Activated CD4-positive, alpha-beta memory T cell treated with anti-CD3 and anti-CD28 coated beads, Interleukin-2, amount 10 ng/mL, durations not matched to agents 7 days and 5 days (primary cell): ENCODE measurements around the gene HOOK2. TPM values are rescaled to one million over a fixed set of nuclear protein-coding genes. Genes with fewer than 3 reads are reported as not detected.
A peak's percentile ranks its signal among the peaks of the same experiment; 100 is the strongest.
"Not testable (repeated sequence)": the region's sequence is repeated elsewhere in the genome, so short reads cannot be mapped to it uniquely, and the experiment has no call there.

Experiments
- CTCF ChIA-PET: fragments of 350-600 bp; sonication (Branson Sonifier 250); formaldehyde crosslinking; loops from one replicate; lab custom pipeline; 2021; ENCODE audit warnings: antibody characterized with exemption, inconsistent platforms; lab: Charles Lee
- POLR2A ChIA-PET: fragments of 350-600 bp; sonication (Branson Sonifier 250); formaldehyde crosslinking; loops from one replicate; lab custom pipeline; 2021; ENCODE audit warnings: antibody characterized with exemption; lab: Charles Lee
- DNase-seq: peaks from one replicate; pipeline ENCODE4 v3.0.0-alpha.2; 2020
- H3K27ac Mint-ChIP-seq: one replicate; pipeline ENCODE4 v1.8.0; 2021; ENCODE audit warnings: mild to moderate bottlenecking, mixed read lengths
- H3K27me3 Mint-ChIP-seq: one replicate; pipeline ENCODE4 v1.8.0; 2021; ENCODE audit warnings: mixed read lengths
- H3K36me3 Mint-ChIP-seq: one replicate; pipeline ENCODE4 v1.8.0; 2021; ENCODE audit warnings: low read depth, mixed read lengths
- H3K4me1 Mint-ChIP-seq: one replicate; pipeline ENCODE4 v1.8.0; 2021; ENCODE audit warnings: mixed read lengths
- H3K4me3 Mint-ChIP-seq: one replicate; pipeline ENCODE4 v1.8.0; 2021; ENCODE audit warnings: mild to moderate bottlenecking, mixed read lengths
- H3K9me3 Mint-ChIP-seq: one replicate; pipeline ENCODE4 v1.8.0; 2021; ENCODE audit warnings: mixed read lengths
- total RNA-seq, 2 experiments: library from RNA; stranded (reverse); gene quantifications; one replicate each; pipeline ENCODE4 v1.2.3, GENCODE V29; 2021

HOOK2 gene
- total RNA-seq, 2 experiments from 2014 or later, result 17.0 to 17.8 TPM

DNA sequence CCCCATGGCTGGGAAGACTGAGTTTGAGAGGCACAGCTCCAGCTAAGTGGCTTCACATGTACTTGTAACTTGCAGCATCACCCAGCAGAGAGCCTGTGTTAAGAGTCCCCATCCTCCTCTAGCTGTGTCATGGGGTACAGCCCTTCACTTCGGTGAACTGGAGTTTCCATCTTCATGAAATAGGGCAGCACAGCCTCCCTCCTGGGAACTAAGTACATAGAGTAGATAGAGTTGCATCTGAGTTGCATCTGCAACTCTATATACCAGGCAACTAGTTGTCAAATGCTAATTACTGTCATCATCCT, 25.1 kb upstream of the HOOK2 start:
- DNase-seq, result no peak
- no peaks in the 10 kb centered on the region for H3K9me3 Mint-ChIP-seq
- H3K27ac Mint-ChIP-seq, result peak overlapping the region; percentile 50
- ChIA-PET CTCF (interaction anchor here (1.4 to 13.9 kb wide), 4 partner anchors 23 to 48 kb away, joined by 5 to 419 read pairs (median 94); no protein-coding TSS in a partner anchor), POLR2A (interaction anchor here (0.7 to 14.7 kb wide), 7 partner anchors 8 to 137 kb away, joined by 3 to 574 read pairs (median 9); partner anchors contain the start of genes CALR, HOOK2, JUNB and TRIR)
- H3K4me3 Mint-ChIP-seq, result peak overlapping the region; percentile 87
- peaks cover 25% of the 10 kb centered on the region for H3K36me3 Mint-ChIP-seq
- peaks cover 40% of the 10 kb centered on the region for H3K4me1 Mint-ChIP-seq
- no peaks in the 10 kb centered on the region for H3K27me3 Mint-ChIP-seq

DNA sequence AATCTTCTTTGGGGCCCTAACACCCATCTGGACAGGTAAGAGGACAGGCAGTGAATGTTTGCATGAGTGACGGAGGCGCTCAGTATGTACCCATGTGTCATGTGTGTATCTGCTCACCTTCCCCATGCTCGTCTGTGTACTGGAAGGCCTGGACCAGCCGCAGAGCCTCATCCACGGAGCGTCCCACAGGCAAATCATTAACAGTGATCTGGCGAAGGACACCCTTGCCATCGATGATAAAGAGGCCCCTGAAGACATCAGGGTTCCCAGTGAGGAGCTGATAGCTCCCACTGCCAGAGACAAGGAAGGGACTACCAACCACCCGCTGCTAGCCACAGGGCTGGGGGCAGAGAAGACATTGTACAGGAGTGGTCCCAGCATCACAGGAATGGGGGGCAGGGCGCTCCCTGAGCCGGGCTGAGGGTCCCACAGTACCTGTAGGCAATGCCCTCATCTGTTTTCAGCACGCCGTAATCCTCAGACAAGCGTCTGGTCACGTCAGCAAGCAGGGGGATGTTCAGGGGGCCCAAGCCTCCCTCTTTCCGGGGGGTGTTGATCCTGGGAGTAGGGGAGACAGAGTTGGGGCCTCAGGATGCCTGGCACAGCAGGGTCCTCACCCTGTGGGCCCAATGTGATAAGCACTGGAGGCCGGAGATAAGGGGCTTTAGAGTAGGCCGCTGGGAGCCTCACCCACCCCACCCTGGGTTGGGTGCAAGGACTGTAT, 24.6 kb upstream of the HOOK2 start:
- peaks cover 25% of the 10 kb centered on the region for H3K36me3 Mint-ChIP-seq
- CTCF ChIA-PET, result interaction anchor here (0.6 to 13.9 kb wide), 7 partner anchors 22 to 170 kb away, joined by 3 to 419 read pairs (median 5); no protein-coding TSS in a partner anchor
- peak overlapping the region; percentile 24 for H3K4me3 Mint-ChIP-seq
- DNase-seq, result no peak
- H3K9me3 Mint-ChIP-seq, result no peaks in the 10 kb centered on the region
- H3K27me3 Mint-ChIP-seq, result no peaks in the 10 kb centered on the region
- POLR2A ChIA-PET, result interaction anchor here (1.0 to 14.7 kb wide), 6 partner anchors 8 to 85 kb away, joined by 3 to 574 read pairs (median 12); partner anchors contain the start of genes HOOK2, JUNB and TRIR
- H3K27ac Mint-ChIP-seq, result no peak overlapping the region
- H3K4me1 Mint-ChIP-seq, result peaks cover 40% of the 10 kb centered on the region

DNA sequence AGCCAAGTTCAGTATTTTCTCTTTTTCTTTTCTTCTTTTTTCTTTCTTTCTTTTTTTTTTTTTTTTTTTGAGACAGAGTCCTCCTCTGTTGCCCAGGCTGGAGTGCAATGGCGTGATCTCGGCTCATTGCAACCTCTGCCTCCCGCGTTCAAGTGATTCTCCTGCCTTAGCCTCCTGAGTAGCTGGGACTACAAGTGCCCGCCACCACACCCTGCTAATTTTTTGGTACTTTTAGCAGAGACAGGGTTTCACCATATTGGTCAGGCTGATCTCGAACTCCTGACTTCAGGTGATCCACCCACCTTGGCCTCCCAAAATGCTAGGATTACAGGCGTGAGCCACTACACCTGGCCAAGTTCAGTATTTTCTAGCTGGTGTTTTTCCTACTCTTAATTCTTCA, 22.3 kb upstream of the HOOK2 start:
- ChIA-PET POLR2A (interaction anchor here (14.7 kb wide), 1 partner anchor 21 kb away, joined by 574 read pairs; the partner anchor contains the start of gene HOOK2), CTCF (interaction anchor here (0.6 to 13.9 kb wide), 8 partner anchors 9 to 101 kb away, joined by 3 to 419 read pairs (median 6); partner anchors contain the start of genes HOOK2 and RNASEH2A)
- not testable (repeated sequence) for H3K9me3 Mint-ChIP-seq, H3K4me3 Mint-ChIP-seq, DNase-seq, H3K27me3 Mint-ChIP-seq, H3K27ac Mint-ChIP-seq
- peaks cover 33% of the 10 kb centered on the region for H3K36me3 Mint-ChIP-seq
- H3K4me1 Mint-ChIP-seq, result peaks cover 49% of the 10 kb centered on the region

DNA sequence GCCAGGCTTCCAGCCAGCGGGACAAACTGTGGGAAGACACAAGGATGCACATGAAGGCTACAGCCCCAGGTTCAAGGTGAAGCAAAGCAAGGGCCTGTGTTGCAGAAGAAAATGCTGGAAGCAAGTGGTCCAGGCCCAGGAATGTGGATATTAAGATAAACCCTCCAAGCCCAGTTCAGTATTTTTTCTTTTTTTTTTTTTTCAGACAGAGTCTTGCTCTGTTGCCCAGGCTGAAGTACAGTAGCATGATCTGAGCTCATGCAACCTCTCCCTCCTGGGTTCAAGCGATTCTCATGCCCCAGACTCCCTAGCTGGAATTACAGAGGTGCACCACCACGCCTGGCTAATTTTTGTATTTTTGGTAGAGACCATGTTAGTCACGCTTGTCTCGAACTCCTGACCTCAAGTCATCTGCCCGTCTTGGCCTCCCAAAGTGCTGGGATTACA, 21.8 kb upstream of the HOOK2 start:
- DNase-seq, result no peak
- peaks cover 36% of the 10 kb centered on the region for H3K36me3 Mint-ChIP-seq
- ChIA-PET CTCF (interaction anchor here (0.6 to 13.9 kb wide), 8 partner anchors 9 to 100 kb away, joined by 3 to 419 read pairs (median 6); partner anchors contain the start of genes HOOK2 and RNASEH2A), POLR2A (interaction anchor here (1.0 to 14.7 kb wide), 2 partner anchors 16 to 21 kb away, joined by 3 to 574 read pairs; partner anchors contain the start of gene HOOK2)
- no peaks in the 10 kb centered on the region for H3K27me3 Mint-ChIP-seq
- no peaks in the 10 kb centered on the region for H3K9me3 Mint-ChIP-seq
- peaks cover 44% of the 10 kb centered on the region for H3K4me1 Mint-ChIP-seq
- no peak overlapping the region for H3K4me3 Mint-ChIP-seq
- no peak overlapping the region for H3K27ac Mint-ChIP-seq

DNA sequence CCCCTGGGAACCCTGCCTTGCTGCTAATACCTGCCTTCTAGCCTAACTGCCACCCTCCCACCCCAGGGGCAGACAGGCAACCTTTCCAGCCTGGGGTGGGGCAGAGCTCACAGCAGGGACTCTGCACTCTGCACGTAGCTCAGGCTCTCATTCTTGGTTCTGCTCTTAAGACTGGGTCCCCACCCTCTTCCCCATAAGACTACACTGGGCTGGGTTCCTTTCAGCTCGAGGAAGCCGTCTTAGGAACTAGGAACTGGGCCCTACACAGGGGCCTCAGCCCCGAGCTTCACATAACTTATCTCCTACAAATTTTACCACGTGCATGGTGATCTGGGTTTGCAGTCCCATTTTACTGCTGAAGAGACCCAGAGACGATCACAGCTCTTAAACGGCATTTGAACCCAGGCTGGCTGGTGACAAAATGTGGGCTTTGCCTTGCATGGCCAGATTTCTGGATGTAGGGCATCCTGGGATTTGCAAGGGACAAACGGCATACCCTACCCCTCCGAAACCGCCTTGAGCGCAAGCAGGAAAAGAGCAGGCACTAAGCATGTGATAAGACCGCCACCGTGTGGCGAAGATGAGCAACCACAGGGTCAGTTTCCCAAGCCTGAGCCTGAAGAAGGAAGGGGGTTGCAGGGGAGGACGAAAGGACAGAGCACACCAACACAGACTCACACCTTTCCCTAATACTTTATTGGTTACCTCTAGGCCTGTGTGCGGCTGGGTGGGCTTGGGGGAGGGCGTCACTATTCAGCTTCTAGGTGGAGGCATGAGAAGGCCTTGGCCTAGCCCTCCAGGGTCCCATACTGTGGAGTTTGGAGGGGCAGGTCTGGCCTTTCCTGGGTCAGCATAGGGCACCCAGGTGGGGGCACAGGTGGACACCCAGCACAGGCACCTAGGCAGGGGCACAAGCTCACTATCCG, 21.1 kb upstream of the HOOK2 start:
- peaks cover 41% of the 10 kb centered on the region for H3K4me1 Mint-ChIP-seq
- H3K4me3 Mint-ChIP-seq, result peak overlapping the region; percentile 64
- POLR2A ChIA-PET, result interaction anchor here (0.9 to 14.7 kb wide), 14 partner anchors 9 to 98 kb away, joined by 3 to 574 read pairs (median 4); partner anchors contain the start of genes GET3, HOOK2, RNASEH2A and TRIR
- H3K9me3 Mint-ChIP-seq, result no peaks in the 10 kb centered on the region
- CTCF ChIA-PET, result interaction anchor here (0.6 to 13.9 kb wide), 23 partner anchors 9 to 186 kb away, joined by 3 to 419 read pairs (median 5); partner anchors contain the start of genes HOOK2, RNASEH2A, TNPO2 and TRIR
- peaks cover 36% of the 10 kb centered on the region for H3K36me3 Mint-ChIP-seq
- peak; percentile 81 for DNase-seq
- no peaks in the 10 kb centered on the region for H3K27me3 Mint-ChIP-seq
- peak overlapping the region; percentile 84 for H3K27ac Mint-ChIP-seq

DNA sequence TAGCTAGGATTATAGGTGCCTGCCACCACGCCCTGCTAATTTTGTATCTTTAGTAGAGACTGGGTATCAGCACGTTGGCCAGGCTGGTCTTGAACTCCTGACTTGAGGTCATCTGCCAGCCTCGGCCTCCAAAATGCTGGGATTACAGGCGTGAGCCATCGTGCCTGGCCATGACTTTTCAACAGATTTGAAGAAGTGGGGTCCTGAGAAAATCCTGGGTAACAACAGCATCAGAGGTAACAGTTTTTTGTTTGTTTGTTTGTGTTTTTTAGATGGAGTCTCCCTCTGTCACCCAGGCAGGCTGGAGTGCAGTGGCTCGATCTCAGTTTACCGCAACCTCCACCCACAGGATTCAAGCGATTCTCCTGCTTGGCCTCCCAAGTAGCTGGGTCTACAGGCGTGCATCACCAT, 19.6 kb upstream of the HOOK2 start:
- no peaks in the 10 kb centered on the region for H3K27me3 Mint-ChIP-seq
- H3K36me3 Mint-ChIP-seq, result peaks cover 23% of the 10 kb centered on the region
- H3K4me1 Mint-ChIP-seq, result peaks cover 39% of the 10 kb centered on the region
- no peak for DNase-seq
- POLR2A ChIA-PET, result interaction anchor here (0.7 to 14.7 kb wide), 13 partner anchors 7 to 113 kb away, joined by 3 to 574 read pairs (median 7); partner anchors contain the start of genes DHPS, GET3, HOOK2 and RNASEH2A
- H3K27ac Mint-ChIP-seq, result peak overlapping the region; percentile 92
- no peaks in the 10 kb centered on the region for H3K9me3 Mint-ChIP-seq
- CTCF ChIA-PET, result interaction anchor here (0.7 to 13.9 kb wide), 9 partner anchors 13 to 184 kb away, joined by 3 to 419 read pairs (median 5); partner anchors contain the start of genes HOOK2, ZNF490 and ZNF791
- peak overlapping the region; percentile 74 for H3K4me3 Mint-ChIP-seq

DNA sequence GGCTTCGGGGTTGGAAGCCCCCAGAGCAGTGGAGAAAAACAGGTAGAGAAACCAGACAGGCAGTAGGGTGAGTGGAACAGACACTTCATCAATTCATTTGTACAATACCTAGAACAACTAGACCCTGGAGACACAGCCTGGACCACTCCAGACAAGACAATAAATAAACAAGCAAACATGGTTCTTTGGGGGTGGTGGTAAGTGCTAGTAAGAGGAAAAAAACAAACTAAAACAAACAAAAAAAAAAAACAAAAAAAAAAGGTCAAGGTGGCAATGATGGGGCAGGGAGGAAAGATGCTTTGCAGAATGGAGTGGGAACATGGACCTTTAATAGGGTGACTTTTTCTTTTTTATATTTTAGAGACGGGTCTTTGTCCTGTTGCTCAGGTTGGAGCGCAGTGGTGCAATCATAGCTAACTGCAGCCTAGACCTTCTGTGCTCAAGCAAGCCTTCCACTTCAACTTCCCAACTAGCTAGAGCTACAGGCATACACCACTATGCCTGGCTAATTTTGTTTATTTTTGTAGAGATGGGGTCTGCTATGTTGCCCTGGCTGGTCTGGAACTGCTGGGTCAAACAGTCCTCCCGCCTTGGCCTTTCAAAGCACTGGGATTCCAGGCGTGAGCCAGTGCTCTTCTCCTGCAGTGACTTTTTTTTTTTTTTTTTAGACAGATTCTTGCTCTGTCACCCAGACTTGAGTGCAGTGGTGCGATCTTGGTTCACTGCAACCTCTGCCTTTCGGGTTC, 19.0 kb upstream of the HOOK2 start:
- Mint-ChIP-seq H3K36me3 (peaks cover 18% of the 10 kb centered on the region), H3K9me3 (no peaks in the 10 kb centered on the region), H3K4me3 (peak overlapping the region; percentile 74), H3K27me3 (no peaks in the 10 kb centered on the region), H3K4me1 (peaks cover 35% of the 10 kb centered on the region), H3K27ac (peak overlapping the region; percentile 92)
- ChIA-PET POLR2A (interaction anchor here (0.7 to 14.7 kb wide), 8 partner anchors 10 to 113 kb away, joined by 3 to 574 read pairs (median 6); partner anchors contain the start of genes DHPS, GET3, HOOK2 and TRIR), CTCF (interaction anchor here (0.7 to 13.9 kb wide), 8 partner anchors 12 to 78 kb away, joined by 3 to 419 read pairs (median 21); partner anchors contain the start of gene HOOK2)
- no peak for DNase-seq

DNA sequence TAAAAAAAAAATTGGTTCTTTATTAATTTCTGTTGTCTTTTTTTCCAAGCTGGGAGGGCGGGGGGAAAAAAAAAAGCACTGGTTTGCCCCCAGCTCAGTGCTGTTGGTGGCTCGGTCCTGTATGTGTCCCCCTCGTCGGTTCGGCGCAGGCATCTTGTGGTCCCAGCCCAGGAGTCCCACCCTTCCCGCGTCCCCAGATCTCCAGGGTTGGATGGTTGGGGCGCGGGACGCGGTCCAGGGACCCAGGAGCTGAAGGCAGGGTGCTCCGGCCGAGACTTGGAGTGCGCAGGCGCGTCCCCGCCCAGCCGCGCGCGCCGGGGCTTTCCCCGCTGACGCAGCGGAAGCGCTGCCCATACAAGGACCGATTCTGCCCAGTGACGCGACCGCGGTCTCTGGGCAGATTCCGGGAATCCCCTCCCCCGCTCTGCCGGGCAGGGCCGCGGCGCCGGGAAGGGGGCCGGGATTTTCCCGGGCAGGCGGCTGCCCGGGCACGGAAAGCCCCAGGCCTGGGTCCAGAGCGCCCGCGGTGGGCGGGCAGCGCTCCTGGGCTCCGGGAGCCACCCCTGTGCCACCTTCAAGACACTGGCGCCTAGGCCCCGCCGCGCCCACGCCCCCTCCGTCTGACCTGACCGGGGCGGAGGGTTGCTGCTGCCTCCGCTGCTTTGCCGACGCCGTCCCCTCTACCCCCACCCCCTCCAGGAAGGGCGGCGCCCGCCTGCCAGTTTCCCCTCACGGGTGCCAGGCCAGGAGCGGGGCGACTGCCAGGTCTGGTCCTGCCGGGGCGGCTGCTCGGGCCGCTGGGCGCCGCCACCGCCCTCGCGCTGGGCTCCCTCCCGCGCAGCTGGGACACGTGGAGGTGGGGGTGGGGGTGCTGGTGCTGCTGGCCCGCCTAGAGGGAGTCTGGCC, 18.2 kb upstream of the HOOK2 start:
- Mint-ChIP-seq H3K4me1 (peaks cover 43% of the 10 kb centered on the region), H3K27me3 (no peaks in the 10 kb centered on the region), H3K9me3 (no peaks in the 10 kb centered on the region), H3K27ac (peak overlapping the region; percentile 98), H3K36me3 (peaks cover 20% of the 10 kb centered on the region), H3K4me3 (peak overlapping the region; percentile 93)
- CTCF ChIA-PET, result interaction anchor here (0.8 to 13.9 kb wide), 11 partner anchors 11 to 92 kb away, joined by 3 to 419 read pairs (median 10); partner anchors contain the start of genes GET3, HOOK2 and TRIR
- POLR2A ChIA-PET, result interaction anchor here (0.8 to 14.7 kb wide), 20 partner anchors 8 to 362 kb away, joined by 3 to 574 read pairs (median 6); partner anchors contain the start of genes CALR, DHPS, FBXW9 and GET3
- peak; percentile 94 for DNase-seq

DNA sequence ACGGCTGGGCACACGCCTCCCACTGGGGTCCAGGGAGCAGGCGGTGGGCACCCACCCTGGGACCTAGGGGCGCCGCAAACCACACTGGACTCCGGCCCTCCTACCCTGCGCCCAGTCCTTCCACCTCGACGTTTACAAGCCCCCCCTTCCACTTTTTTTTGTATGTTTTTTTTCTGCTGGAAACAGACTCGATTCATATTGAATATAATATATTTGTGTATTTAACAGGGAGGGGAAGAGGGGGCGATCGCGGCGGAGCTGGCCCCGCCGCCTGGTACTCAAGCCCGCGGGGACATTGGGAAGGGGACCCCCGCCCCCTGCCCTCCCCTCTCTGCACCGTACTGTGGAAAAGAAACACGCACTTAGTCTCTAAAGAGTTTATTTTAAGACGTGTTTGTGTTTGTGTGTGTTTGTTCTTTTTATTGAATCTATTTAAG, 17.5 kb upstream of the HOOK2 start:
- Mint-ChIP-seq H3K27ac (peak overlapping the region; percentile 98), H3K4me1 (peaks cover 50% of the 10 kb centered on the region), H3K4me3 (peak overlapping the region; percentile 93), H3K27me3 (no peaks in the 10 kb centered on the region), H3K9me3 (no peaks in the 10 kb centered on the region), H3K36me3 (peaks cover 20% of the 10 kb centered on the region)
- ChIA-PET CTCF (interaction anchor here (0.8 to 13.9 kb wide), 12 partner anchors 10 to 92 kb away, joined by 3 to 419 read pairs (median 6); partner anchors contain the start of genes GET3, HOOK2, RNASEH2A and TRIR), POLR2A (interaction anchor here (0.8 to 14.7 kb wide), 23 partner anchors 9 to 1053 kb away, joined by 3 to 574 read pairs (median 6); partner anchors contain the start of genes CALR, DHPS, FBXW9 and GET3)
- no peak for DNase-seq
